Mesothelial cell of epicardium (in vitro differentiated cells): ENCODE data around the gene VEGFB. TPM values are rescaled to one million over a fixed set of nuclear protein-coding genes. Genes with fewer than 3 reads are reported as not detected.
A peak's percentile ranks its signal among the peaks of the same experiment; 100 is the strongest.

Source experiments
- DNase-seq, 2 experiments: peaks; one replicate each; pipeline ENCODE4 v3.0.0; 2021; ENCODE audit warnings: low spot score in 2 of 2; ENCODE audit not compliant: unreplicated experiment in 2 of 2
- H3K27ac Mint-ChIP-seq: 2 replicates; pipeline ENCODE4 v1.8.0; 2021; ENCODE audit warnings: mixed read lengths
- H3K27me3 Mint-ChIP-seq: 2 replicates; pipeline ENCODE4 v1.8.0; 2021; ENCODE audit warnings: low read depth, mixed read lengths
- H3K36me3 Mint-ChIP-seq: 2 replicates; pipeline ENCODE4 v1.8.0; 2021; ENCODE audit warnings: mixed read lengths
- H3K4me1 Mint-ChIP-seq: 2 replicates; pipeline ENCODE4 v1.8.0; 2021; ENCODE audit warnings: mixed read lengths
- H3K4me3 Mint-ChIP-seq: 2 replicates; pipeline ENCODE4 v1.8.0; 2021; ENCODE audit warnings: mild to moderate bottlenecking, moderate library complexity, mixed read lengths
- H3K9me3 Mint-ChIP-seq: 2 replicates; pipeline ENCODE4 v1.8.0; 2021; ENCODE audit warnings: mixed read lengths
- total RNA-seq: library from RNA; stranded (reverse); gene quantifications from 3 replicates; pipeline ENCODE4 v1.2.1, GENCODE V29; 2021
- TF ChIP-seq, protein P1 (sequence below): fragments of 200-600 bp; sonication (generic); IDR thresholded peaks from one replicate; pipeline ENCODE4 v1.5.0; 2021; ENCODE audit warnings: antibody characterized with exemption; ENCODE audit not compliant: unreplicated experiment

The VEGFB gene
- total RNA-seq, 1 donor from 2014 or later, result 83.2 TPM

DNA sequence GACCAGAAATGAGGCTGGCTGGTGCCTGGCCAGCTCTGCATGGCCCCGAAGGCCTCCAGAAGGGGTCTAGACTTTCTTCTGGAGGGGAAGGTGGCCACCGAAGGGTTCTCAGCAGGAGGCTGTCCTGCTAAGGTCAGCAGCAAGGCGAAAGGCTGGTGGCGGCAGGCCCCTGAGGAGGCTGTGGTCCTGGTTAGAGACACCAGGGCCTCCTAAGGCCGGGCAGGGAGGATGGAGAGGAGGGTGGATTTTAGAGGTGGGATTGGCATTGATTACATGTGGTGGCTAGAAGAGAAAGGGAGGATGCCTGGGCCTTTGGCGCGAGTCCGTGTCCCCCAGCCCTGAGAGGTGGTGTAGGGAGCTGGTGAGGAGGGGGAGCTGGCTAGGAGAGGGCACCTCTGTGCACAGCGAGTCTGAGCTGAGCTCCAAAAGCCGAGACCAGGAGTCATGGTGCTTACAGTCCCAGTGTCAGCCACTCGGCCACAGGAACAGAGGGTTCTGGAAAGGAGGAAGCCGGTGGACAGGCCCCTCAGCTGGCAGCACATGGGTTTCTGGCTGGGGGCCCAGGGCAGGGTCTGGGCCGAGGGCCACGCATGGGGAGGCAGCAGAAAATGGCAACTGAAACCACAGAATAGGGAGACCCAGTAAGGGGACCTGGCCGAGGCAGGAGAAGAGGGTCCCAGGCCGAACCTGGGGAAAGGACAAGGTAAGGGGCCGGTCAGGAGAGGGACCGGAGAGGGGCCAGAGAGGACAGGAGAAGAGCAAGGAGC is 25.4 kb upstream of the VEGFB start:
- H3K27me3 Mint-ChIP-seq, result no peaks in the 10 kb centered on the region
- no peak for DNase-seq
- TF ChIP-seq, protein P1, sequence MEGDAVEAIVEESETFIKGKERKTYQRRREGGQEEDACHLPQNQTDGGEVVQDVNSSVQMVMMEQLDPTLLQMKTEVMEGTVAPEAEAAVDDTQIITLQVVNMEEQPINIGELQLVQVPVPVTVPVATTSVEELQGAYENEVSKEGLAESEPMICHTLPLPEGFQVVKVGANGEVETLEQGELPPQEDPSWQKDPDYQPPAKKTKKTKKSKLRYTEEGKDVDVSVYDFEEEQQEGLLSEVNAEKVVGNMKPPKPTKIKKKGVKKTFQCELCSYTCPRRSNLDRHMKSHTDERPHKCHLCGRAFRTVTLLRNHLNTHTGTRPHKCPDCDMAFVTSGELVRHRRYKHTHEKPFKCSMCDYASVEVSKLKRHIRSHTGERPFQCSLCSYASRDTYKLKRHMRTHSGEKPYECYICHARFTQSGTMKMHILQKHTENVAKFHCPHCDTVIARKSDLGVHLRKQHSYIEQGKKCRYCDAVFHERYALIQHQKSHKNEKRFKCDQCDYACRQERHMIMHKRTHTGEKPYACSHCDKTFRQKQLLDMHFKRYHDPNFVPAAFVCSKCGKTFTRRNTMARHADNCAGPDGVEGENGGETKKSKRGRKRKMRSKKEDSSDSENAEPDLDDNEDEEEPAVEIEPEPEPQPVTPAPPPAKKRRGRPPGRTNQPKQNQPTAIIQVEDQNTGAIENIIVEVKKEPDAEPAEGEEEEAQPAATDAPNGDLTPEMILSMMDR, result no peak
- H3K36me3 Mint-ChIP-seq, result peaks cover 6% of the 10 kb centered on the region
- H3K4me1 Mint-ChIP-seq, result peaks cover 8% of the 10 kb centered on the region
- H3K9me3 Mint-ChIP-seq, result no peaks in the 10 kb centered on the region
- no peak overlapping the region for H3K4me3 Mint-ChIP-seq
- H3K27ac Mint-ChIP-seq, result peak overlapping the region; percentile 47

DNA sequence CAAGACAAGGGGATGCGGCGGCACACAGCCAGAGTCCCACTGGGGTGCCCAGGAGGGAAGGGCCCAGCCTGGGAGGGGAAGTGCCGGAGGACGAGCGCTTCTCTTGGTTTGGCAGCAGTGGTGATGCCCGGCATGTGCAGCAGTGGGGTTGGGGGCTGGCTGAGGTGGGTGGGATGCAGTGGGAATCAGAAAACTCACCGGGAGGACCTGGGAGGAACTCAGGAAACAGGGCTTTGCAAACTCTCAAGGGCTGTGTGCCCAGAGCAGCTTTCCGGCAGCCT is 24.9 kb upstream of the VEGFB start:
- no peak overlapping the region for H3K4me3 Mint-ChIP-seq
- peaks cover 2% of the 10 kb centered on the region for H3K36me3 Mint-ChIP-seq
- H3K27me3 Mint-ChIP-seq, result no peaks in the 10 kb centered on the region
- no peaks in the 10 kb centered on the region for H3K9me3 Mint-ChIP-seq
- H3K4me1 Mint-ChIP-seq, result peaks cover 4% of the 10 kb centered on the region
- no peak overlapping the region for H3K27ac Mint-ChIP-seq
- TF ChIP-seq, protein P1, result no peak
- DNase-seq, result no peak

DNA sequence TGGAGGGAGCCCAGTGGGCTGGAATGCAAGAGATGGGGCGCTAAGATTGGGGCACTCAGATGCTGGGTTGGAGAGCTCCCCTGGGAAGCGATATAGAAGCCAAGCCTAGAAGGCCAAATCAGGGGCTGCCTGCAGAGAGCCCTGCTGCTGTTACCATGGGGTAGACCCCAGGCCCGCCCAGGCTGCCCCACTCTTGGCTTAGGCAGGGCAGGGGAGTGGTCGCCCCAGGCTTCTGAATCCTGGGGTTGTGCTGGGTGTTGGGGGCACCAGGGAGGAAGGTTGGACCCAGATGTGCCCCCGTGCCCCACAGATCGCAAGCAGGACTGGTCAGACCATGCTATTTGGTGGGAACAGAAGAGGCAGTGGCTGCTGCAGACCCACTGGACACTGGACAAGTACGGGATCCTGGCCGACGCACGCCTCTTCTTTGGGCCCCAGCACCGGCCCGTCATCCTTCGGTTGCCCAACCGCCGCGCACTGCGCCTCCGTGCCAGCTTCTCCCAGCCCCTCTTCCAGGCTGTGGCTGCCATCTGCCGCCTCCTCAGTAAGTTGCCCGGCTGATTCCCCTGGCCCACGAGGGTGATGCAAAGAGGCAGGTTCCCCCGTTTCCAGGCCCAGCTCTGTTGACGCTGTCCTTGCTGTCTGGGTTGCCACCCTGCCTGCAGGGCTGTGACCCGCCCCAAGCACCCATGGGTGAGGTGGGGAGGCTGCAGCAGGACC is 23.9 kb upstream of the VEGFB start:
- H3K4me3 Mint-ChIP-seq, result no peak overlapping the region
- TF ChIP-seq, protein P1, result no peak
- no peak for DNase-seq
- H3K4me1 Mint-ChIP-seq, result peaks cover 2% of the 10 kb centered on the region
- H3K27me3 Mint-ChIP-seq, result no peaks in the 10 kb centered on the region
- H3K36me3 Mint-ChIP-seq, result peaks cover 4% of the 10 kb centered on the region
- H3K27ac Mint-ChIP-seq, result no peak overlapping the region
- peaks cover 3% of the 10 kb centered on the region for H3K9me3 Mint-ChIP-seq

DNA sequence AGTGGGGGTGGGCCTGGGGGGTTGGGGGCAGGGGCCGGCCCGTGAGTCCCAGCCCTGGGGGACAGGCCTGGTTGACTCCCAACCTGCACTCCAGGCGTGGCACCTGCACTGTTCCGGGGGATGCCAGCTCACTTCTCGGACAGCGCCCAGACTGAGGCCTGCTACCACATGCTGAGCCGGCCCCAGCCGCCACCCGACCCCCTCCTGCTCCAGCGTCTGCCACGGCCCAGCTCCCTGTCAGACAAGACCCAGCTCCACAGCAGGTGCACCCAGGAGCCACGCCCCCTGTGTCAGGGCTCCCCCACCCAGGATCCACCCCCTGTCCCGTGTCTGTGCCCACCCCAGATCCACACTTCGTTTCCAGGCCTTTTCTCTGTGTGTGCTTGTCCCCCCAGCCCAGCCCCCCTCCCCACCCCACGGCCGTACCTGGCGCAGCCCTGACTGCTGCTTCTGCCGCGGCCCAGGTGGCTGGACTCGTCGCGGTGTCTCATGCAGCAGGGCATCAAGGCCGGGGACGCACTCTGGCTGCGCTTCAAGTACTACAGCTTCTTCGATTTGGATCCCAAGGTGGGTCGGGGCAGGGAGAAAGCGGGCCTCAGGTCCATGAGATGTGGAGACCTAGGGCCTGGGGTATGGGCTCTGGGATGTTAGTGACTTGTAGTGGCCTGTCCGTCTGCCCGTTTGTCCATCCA is 23.1 kb upstream of the VEGFB start:
- Mint-ChIP-seq H3K27me3 (no peaks in the 10 kb centered on the region), H3K27ac (no peak overlapping the region), H3K36me3 (peaks cover 4% of the 10 kb centered on the region), H3K9me3 (peaks cover 3% of the 10 kb centered on the region), H3K4me3 (no peak overlapping the region), H3K4me1 (peaks cover 2% of the 10 kb centered on the region)
- DNase-seq, result no peak
- TF ChIP-seq, protein P1, result no peak

DNA sequence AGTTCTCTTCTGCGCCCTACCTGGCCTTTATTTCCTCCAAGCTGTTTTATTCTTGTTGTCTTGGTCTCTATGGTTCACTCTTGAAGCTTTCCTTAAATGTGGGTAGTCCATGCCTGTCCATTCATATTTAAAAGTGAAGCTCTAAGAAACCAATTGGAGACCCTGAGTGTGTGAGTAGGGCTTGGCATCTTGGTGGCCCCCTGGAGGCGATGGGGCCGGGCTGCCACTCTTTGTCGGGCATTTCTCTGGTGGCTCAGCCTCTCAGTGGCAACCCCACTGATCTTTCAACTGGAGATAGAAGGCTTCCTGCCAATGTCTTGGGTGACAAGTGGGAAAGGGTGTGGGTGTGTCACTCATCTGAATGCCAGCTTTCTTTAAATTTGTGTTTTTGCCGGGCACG is 17.5 kb upstream of the VEGFB start:
- no peak for DNase-seq
- TF ChIP-seq, protein P1, result no peak
- Mint-ChIP-seq H3K36me3 (peaks cover 4% of the 10 kb centered on the region), H3K27me3 (no peaks in the 10 kb centered on the region), H3K27ac (no peak overlapping the region), H3K4me1 (no peaks in the 10 kb centered on the region), H3K4me3 (no peak overlapping the region), H3K9me3 (peaks cover 3% of the 10 kb centered on the region)
